SU-DHL-6 (cell line): ENCODE results near the gene VPS50.

Experiments
- H2AFZ ChIP-seq: fragments of 200-600 bp; sonication (generic); 2 replicates; pipeline ENCODE4 v1.6.1; 2014; ENCODE audit warnings: low read depth, mild to moderate bottlenecking, moderate library complexity, mixed read lengths, antibody characterized with exemption, low read length; ENCODE audit not compliant: severe bottlenecking
- H3F3A ChIP-seq: fragments of 200-600 bp; shearing (Covaris generic); 2 replicates; pipeline ENCODE4 v1.6.0; 2016; ENCODE audit warnings: antibody characterized with exemption, mild to moderate bottlenecking; ENCODE audit not compliant: insufficient read depth
- H3K27ac ChIP-seq: fragments of 200-600 bp; sonication (generic); 2 replicates; pipeline ENCODE4 v1.5.1; 2016; ENCODE audit warnings: low read depth, mild to moderate bottlenecking, low read length, moderate library complexity, mixed read lengths
- H3K27me3 ChIP-seq: fragments of 200-600 bp; sonication (generic), shearing (Covaris generic); 2 replicates; pipeline ENCODE4 v1.6.0; 2014; ENCODE audit warnings: mild to moderate bottlenecking, low read length
- H3K36me3 ChIP-seq: fragments of 200-600 bp; sonication (generic); 2 replicates; pipeline ENCODE4 v1.6.1; 2014; ENCODE audit warnings: mild to moderate bottlenecking, low read length, mixed read lengths
- H3K4me2 ChIP-seq: fragments of 300-600, 200-600 bp; shearing (Covaris generic), sonication (generic); 2 replicates; pipeline ENCODE4 v1.6.0; 2014; ENCODE audit warnings: low read length, low read depth, mild to moderate bottlenecking; ENCODE audit not compliant: poor library complexity, severe bottlenecking
- H3K4me3 ChIP-seq: fragments of 200-600 bp; sonication (generic); 2 replicates; pipeline ENCODE4 v1.5.1; 2014; ENCODE audit warnings: antibody characterized with exemption, low read length, mild to moderate bottlenecking, mixed read lengths; ENCODE audit not compliant: insufficient read depth, poor library complexity, severe bottlenecking
- H3K79me2 ChIP-seq: fragments of 200-600 bp; sonication (generic); 2 replicates; pipeline ENCODE4 v1.6.1; 2014; ENCODE audit warnings: mild to moderate bottlenecking, low read length, moderate library complexity; ENCODE audit not compliant: insufficient read depth
- H3K9ac ChIP-seq: fragments of 200-600 bp; sonication (generic); 2 replicates; pipeline ENCODE4 v1.7.0; 2014; ENCODE audit warnings: mild to moderate bottlenecking, low read length
- H3K9me2 ChIP-seq: fragments of 200-600 bp; sonication (generic); replicated peaks from 2 replicates; pipeline ENCODE4 v1.6.1; 2014; ENCODE audit warnings: low read length; ENCODE audit not compliant: insufficient read depth
- H3K9me3 ChIP-seq: fragments of 200-600 bp; sonication (generic); 2 replicates; pipeline ENCODE4 v1.6.1; 2014; ENCODE audit warnings: low read length, mixed read lengths; ENCODE audit not compliant: insufficient read depth
- H4K20me1 ChIP-seq: fragments of 200-600 bp; sonication (generic); 2 replicates; pipeline ENCODE4 v1.6.1; 2014; ENCODE audit warnings: low read depth, mild to moderate bottlenecking, antibody characterized with exemption, low read length, moderate library complexity, mixed read lengths
- EZH2phosphoT487 ChIP-seq: fragments of 200-600 bp; sonication (generic), shearing (Covaris generic); conservative IDR thresholded peaks from 2 replicates; pipeline ENCODE4 v1.6.1; 2018; ENCODE audit warnings: mild to moderate bottlenecking, antibody characterized with exemption, low read length, moderate library complexity, mixed read lengths
- TF ChIP-seq, protein P1 (sequence below): fragments of 200-600 bp; sonication (generic); IDR thresholded peaks from one replicate; pipeline ENCODE4 v1.5.1; 2017; ENCODE audit warnings: antibody characterized with exemption, mild to moderate bottlenecking, low read length, moderate library complexity; ENCODE audit not compliant: insufficient read depth, poor library complexity, severe bottlenecking

Gene VPS50

GRCh38 chr7:93218997-93219827 lies 13.0 kb upstream of the VPS50 start:
- H4K20me1 ChIP-seq = no peaks in the 10 kb centered on the region
- no peak overlapping the region for H3K27ac ChIP-seq
- H3K4me3 ChIP-seq = no peak overlapping the region
- H3K9me3 ChIP-seq = no peaks in the 10 kb centered on the region
- H3F3A ChIP-seq = no peaks in the 10 kb centered on the region
- no peaks in the 10 kb centered on the region for H3K79me2 ChIP-seq
- no peaks in the 10 kb centered on the region for H3K36me3 ChIP-seq
- no peaks in the 10 kb centered on the region for H3K27me3 ChIP-seq
- H2AFZ ChIP-seq = no peak overlapping the region
- H3K4me2 ChIP-seq = no peak overlapping the region
- no peak overlapping the region for H3K9ac ChIP-seq
- TF ChIP-seq EZH2phosphoT487 = no peak
- TF ChIP-seq, protein P1, sequence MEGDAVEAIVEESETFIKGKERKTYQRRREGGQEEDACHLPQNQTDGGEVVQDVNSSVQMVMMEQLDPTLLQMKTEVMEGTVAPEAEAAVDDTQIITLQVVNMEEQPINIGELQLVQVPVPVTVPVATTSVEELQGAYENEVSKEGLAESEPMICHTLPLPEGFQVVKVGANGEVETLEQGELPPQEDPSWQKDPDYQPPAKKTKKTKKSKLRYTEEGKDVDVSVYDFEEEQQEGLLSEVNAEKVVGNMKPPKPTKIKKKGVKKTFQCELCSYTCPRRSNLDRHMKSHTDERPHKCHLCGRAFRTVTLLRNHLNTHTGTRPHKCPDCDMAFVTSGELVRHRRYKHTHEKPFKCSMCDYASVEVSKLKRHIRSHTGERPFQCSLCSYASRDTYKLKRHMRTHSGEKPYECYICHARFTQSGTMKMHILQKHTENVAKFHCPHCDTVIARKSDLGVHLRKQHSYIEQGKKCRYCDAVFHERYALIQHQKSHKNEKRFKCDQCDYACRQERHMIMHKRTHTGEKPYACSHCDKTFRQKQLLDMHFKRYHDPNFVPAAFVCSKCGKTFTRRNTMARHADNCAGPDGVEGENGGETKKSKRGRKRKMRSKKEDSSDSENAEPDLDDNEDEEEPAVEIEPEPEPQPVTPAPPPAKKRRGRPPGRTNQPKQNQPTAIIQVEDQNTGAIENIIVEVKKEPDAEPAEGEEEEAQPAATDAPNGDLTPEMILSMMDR = no peak
- no peaks in the 10 kb centered on the region; the same call in 1 of the 2 replicates for H3K9me2 ChIP-seq

GRCh38 chr7:93219868-93220267 lies 12.3 kb upstream of the VPS50 start:
- Histone ChIP-seq H3K27ac (no peak overlapping the region), H3K79me2 (no peaks in the 10 kb centered on the region), H3K9me3 (no peaks in the 10 kb centered on the region), H3K4me3 (no peak overlapping the region), H3K27me3 (no peaks in the 10 kb centered on the region), H3K9ac (no peak overlapping the region), H3F3A (no peaks in the 10 kb centered on the region), H4K20me1 (no peaks in the 10 kb centered on the region), H2AFZ (no peak overlapping the region), H3K9me2 (no peaks in the 10 kb centered on the region; the same call in 1 of the 2 replicates), H3K4me2 (no peak overlapping the region), H3K36me3 (no peaks in the 10 kb centered on the region)
- TF ChIP-seq EZH2phosphoT487 = no peak
- TF ChIP-seq, protein P1 = no peak

DNA sequence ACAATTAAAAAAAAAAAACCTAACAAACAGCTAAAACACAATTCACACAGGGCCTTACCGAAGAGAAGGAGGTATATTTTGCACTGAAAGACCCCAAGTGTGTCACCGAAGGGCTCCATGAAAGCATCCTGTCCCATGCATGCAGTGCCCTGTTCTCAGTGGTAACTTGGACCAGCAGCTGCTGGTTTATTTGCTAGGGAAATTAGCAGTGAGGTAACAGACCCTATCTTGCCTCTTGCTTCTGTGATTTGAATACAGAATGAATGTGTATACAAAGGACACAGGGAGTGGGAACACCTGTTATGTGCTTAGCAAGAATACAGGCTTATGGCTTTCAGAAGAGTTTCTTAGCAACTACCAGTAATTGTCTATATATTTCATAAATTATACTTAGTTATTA lies 5.9 kb upstream of the VPS50 start, which contains the start of gene HEPACAM2:
TSS of gene HEPACAM2 (minus strand) at position 160 of the 400 bp plus-strand sequence.
- Histone ChIP-seq H3K4me2 (no peak within 1 kb of the TSS), H3K9me3 (no peaks in the 10 kb centered on the region), H3K9me2 (no peaks in the 10 kb centered on the region; the same call in 1 of the 2 replicates), H3K79me2 (no peaks in the 10 kb centered on the region), H3K4me3 (no peak within 1 kb of the TSS), H3K36me3 (no peaks in the 10 kb centered on the region), H3F3A (no peaks in the 10 kb centered on the region), H3K27ac (no peak within 1 kb of the TSS), H3K9ac (no peak within 1 kb of the TSS), H3K27me3 (no peaks in the 10 kb centered on the region), H4K20me1 (no peaks in the 10 kb centered on the region; the same call in 1 of the 2 replicates), H2AFZ (no peak within 1 kb of the TSS)
- TF ChIP-seq, protein P1 = no peak
- no peak for TF ChIP-seq EZH2phosphoT487
